ELF-1 (cell line): ENCODE measurements around the gene RGS10.

Experiments used
- DNase-seq: peaks from one replicate; pipeline ENCODE4 v3.0.0-alpha.2; 2016; ENCODE audit warnings: low read depth, low spot score

The RGS10 gene

GRCh38 chr10:119518176-119518575, 24.3 kb downstream of the RGS10 start:
- no peak for DNase-seq

DNA sequence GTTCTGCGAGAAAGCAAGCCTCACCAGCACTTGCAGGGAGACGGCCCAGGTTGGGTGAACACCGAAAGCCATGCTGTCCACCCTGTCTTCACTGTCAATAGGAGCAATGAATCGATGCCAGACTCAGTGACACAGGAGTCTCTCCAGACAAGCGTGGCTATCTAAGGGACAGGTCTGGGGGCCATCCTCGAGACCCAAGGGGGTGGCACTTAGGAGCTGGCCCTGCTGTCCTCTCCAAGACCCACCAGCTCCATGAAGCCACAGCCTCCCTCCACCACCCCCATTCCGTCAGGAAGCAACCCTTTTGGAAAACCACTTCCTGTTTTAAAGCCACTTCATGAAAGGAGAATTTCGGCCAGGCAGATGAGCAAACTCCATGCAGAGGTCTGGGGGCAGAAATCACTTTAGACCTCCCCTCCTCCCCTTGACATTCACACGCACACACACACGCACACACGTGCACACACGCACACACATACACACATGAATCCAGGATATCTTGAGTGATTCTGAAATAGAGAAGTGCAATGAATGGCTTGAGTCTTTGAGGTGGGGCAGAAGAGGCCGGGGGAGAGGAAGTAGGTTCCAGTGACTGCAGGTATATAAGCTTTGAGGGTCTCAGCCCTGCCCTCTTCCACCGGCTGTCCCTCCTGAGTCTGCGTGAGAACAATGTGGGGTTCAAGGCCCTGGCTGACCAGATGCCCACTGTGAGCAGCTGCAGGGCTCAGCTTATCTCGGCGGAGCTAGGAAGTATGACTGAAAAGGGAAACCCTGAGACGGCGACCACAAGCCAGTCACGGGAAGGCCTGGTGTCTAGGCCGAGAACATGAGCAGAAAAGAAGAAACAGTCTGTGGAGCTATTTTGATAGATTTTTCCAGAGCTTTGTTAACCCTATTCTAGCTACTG, 25.0 kb downstream of the RGS10 start:
- DNase-seq = no peak

DNA sequence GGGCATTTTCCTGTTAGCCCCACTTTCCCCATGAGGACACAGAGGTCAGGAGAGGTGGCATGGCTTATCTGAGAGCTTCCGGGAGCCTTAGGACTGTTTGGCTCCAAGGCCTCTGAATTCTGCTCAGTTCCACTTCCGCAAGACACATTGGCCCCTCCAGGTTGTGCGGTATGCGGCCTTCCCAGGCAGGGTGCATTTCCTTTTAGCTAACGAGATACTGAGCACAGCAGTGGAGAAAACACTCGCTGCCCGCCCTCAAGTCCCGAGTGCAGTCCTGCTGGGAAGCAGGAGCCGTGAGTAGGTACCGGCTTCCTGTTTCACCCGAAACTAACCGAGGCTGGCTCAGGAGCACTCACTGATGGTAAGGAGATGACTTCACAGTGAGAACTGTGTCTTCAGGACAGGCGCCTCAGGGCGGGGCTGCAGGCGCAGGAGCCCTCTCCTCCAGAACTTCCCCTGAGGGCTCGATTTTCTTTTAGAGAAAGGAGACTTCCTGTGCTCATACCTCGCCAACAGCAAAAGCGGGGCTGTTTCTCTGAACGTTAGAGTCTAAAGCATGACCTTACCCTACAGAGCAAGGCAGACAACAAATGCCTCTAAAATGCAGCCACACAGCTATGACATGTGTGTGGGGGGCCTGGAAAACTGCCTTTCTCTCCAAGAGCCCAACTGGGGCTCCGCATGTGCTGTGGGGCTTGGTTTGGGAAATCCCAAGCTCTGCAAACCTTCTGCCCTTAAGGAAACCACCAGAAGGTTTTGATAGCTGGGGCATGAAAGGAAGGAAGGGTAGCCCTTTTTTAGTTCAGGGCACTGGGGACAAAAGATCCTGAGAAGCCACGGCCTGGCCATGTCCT, 25.9 kb downstream of the RGS10 start:
- peak; percentile 84 for DNase-seq

DNA sequence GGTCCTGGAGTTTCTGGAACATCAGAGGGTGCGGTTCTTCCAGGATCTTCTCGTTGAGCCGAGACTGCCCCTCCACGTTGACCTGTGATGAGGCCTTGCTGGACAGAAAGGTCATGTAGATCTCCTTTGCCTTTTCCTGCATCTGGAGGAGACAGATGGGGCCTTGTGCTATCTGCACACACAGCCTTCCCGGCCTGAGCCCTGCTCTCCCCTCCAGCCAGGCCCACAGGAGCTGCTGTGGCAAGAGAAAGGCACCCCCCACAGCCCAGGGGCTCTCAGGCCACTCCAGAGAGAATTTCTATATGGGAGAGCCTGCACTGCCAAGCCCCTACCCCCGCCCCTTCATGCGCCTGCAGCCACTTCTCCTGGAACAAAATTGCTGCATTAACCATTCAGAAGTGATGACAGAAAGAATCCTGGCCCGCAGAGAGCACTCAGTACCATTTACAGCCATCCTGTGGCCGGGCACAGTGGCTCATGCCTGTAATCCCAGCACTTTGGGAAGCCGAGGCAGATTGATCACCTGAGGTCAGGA, 26.9 kb downstream of the RGS10 start:
- DNase-seq = no peak

GRCh38 chr10:119514819-119515218, 27.7 kb downstream of the RGS10 start:
- no peak for DNase-seq

GRCh38 chr10:119511828-119512515, 30.5 kb downstream of the RGS10 start:
- peak; percentile 46 for DNase-seq

- DNase-seq = peak; percentile 92
Measured at GRCh38 chr10:119509909-119510451, 32.5 kb downstream of the RGS10 start.

GRCh38 chr10:119507115-119507514, 35.4 kb downstream of the RGS10 start:
- DNase-seq = no peak

DNA sequence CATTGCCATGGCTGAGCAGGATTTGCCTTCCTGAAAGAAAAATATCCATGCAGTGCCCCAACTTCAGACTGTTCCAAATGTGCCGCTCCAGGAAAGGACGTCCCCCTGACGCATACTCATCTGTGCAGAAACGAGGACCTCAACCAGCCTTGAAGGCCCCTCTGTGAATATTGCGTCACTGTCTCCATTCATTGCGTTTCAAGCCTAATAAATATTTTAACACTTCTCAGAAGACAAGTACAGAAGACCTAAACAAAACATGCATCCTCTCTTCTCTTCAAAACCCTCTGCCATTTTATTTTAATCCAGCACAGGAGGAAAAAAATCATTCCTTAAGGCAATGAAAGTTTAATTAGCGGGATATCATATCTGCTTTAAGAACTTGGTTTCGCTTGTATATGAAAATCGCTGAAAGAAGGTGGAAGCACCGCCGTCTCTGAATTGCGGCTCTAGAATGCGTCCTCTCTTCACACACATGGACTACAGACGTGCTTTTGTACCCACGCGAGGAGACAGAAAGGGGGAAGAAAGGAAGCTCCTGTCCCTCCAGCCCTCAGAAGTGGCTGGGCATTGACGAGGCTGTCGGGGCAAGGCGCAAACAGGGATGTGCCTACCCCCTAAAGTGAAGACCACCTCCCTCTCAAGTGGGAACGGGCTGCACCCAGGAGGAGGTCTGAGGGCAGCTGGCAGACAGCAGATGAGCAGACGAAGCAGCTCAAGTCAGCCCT, 36.8 kb downstream of the RGS10 start:
- DNase-seq = no peak

- no peak for DNase-seq
Measured at GRCh38 chr10:119505131-119505551, 37.4 kb downstream of the RGS10 start.

DNA sequence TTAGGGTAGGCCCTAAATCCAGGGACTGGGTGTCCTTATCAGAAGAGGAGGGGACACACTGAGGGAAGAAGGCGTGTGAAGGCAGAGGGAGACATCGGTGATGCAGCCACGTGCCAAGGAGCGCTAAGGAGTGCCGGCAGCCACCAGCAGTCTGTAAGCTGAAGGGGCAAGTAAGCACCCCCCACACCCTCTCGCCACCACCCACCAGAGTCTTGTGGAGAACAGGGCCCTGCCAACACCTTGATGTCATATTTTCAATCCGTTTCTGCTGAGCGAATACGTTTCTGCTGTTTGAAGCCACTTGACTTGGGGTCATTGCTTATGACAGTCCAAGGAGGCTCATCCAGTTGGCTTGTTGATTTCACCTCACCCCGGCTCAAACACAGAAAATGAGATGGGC, 37.9 kb downstream of the RGS10 start:
- DNase-seq = no peak

- no peak for DNase-seq
Measured at GRCh38 chr10:119503821-119504220, 38.7 kb downstream of the RGS10 start.

DNA sequence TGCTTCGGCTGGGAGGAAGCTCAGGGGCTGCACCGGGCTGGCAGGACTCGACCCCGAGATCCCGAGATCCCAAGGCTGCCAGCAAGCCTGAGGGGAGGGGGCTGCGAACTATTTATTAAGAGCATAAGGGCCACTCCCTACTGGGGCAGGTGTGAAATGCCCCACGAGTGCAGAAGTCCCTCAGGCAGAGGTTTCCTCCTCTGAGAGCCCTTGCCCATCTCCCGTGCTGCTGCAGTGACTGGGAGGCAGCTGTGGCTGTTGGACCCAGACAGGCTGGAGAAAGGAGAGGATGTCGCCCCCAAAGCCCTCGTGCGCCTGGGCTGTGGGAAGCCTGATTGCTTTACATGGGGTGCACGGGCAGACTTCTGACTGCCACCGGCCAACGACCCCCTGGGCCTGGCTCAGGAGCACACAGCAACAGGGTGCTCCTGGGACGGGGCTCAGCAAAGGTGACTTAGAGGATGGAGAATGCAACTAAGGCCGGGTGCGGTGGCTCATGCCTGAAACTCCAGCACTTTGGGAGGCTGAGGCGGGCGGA, 39.8 kb downstream of the RGS10 start:
- no peak for DNase-seq

DNA sequence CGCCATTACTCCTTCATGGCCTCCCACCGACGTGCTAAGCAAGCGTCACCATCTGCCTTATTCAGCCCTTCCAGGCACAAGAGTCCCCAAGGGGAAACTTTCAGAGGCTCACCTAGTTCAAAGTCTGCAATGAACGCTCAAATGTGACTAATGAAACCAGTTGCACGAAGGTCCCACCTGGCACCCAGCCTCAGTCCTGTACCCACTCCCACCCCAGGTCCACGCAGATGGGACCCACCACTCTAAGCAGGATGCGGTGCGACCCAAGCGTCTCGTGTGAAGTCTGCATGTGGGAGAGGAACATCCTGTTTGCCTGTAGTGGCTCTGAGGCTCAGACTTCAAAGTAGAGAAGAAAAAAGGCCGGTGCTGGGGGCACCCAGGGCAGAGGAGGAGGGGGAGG, 40.3 kb downstream of the RGS10 start:
- DNase-seq = no peak

DNA sequence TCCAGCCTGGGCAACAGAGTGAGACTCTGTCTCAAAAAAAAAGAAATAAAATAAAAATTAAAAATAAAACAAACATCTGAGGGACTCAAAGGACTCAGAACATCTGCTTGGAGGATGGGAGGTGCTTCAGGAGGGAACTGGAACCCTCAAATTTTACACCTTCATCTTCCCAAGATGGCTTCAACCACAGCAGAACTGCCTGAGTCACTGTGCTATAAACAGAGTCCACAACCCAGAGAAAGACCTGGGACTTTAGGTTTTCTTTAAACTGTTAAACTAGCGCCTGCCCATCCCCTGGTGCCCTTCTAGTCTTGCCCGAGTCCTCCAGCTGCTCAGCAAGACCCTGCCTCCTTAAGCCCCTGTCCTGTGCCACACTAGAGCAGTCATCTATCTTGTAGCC, 40.8 kb downstream of the RGS10 start:
- no peak for DNase-seq

DNA sequence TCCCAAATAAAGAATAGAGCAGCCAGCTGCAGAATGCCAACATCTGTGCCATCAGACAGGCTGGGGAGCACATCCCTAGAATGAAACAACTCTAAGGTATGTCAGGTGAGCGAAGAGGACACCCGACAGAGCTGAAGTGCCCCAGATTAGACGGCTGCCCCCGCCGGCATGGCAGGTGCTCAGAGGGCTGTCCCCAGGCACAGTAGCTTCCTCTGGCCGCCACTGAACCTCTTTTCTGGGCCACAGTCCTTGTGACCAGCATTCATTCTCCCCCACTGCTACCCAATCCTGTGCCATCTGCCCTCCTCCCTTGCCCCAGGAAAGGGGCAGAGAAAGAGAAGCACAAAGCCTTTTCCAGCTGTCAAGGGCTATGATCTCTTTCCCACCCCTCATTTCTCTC, 41.7 kb downstream of the RGS10 start:
- no peak for DNase-seq

DNA sequence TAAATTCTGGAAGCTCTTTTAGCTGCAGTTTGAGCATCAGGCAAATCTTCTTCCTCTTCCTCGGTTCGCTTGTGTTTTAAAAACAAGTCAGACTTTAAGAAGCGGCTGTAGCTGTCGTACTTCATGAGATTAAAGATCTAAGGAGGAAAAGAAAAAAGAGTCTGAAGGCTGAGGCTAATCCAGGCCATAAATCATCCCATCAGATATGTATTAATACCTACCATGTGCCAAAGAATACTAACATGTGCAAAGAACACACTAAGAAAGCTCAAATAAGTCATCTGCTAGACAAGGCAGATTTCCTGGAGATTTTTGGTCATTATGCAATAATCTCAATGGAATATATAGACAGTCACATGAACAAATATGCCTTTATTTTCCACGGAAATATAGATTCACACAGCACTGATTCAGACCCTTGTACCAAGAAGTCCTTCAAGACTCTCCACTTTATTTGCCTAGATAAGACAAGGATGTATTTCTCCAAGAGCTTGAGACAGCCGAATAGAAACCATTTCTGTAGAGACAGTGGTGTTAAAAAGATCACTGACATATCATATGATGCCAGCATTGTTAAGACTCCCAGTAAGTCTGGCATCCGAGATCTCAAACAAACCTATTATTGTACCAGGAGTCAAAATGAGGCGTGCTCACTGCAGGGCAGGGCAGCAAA, 42.3 kb downstream of the RGS10 start:
- DNase-seq = no peak

- no peak for DNase-seq
Measured at GRCh38 chr10:119499677-119500002, 42.9 kb downstream of the RGS10 start.

DNA sequence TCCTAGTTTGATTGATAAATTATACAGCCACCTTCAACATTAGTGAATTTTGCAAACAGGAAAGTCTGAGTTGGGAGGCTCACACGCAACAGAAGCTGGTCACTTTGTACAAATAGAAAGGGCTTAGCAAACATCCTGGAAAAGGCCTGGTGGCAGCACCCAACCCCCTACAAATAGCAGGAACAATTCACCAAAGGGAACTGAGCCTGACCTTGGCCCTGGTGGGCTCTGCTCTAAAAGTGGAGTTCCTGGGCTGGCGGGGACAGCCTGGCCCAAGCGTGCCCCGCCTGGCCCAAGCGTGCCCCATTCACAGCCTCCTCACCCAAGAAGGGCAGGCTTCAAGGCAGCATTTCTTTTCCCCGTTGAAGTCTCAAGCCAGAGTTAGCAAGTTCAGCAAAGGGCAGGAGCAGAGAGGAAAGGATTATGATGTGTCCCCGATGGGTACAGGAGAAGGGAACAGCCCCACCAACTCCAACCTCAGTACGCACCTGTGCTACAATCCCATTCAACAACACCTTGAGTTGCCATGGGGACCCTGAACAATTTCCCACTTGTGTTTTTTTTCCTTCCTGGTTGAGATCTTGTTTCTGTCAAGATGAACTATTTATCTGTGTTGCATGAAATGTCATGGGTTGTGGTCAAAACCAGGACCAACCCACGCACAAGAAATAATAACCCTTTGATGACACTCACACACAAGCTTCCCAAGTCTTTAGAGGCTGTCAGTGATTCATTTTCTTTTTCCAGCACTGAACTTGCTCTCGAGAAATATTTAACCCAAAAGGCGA, 43.4 kb downstream of the RGS10 start:
- DNase-seq = no peak
